ENCODE measurements around the gene PDCD7.

PDCD7 gene

DNA sequence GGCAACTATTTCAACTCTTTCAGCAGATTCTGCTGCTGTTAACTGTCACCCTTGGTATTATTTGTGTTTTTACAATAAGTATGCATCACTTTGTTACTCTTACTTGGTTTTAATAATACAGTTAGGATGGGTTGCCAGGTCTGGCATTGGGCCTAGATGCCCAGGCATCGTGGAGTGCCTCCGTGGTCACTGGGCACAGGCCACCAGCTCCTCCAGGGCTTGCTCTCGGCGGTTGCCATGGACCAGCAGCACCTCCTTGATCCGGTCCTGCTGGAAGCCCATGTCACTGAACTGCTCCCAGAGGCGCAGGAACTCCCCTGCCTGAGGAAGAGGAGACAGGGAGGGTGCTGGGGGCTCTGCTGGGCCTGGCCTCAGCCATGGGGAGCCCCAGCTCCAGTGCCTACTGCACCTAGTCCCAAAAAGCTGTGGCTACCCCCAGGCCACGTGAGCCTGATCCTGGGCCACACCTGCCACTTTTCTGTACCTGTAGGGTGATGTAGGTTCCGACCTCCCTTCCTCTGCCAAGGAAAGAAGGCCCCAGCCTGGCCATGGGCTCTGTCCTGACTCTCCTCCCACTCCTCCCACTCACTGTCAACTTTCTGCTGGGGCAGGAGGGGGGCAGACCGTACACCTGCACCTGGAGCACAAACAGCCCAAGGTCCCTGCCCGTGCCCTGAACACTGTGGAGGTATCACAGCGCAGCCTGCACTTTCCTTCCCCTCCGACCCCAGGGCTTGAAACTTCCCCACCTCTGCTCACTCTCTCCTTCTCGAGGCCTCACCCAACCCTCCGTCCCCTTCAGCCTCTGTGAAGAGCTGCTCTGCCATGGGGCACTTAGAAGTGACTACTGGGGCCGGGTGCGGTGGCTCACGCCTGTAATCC, 40.5 kb downstream of the PDCD7 start:
- no peak for DNase-seq (ENCODE audit: low read depth in 2 of 2, low spot score in 1 of 2)

DNA sequence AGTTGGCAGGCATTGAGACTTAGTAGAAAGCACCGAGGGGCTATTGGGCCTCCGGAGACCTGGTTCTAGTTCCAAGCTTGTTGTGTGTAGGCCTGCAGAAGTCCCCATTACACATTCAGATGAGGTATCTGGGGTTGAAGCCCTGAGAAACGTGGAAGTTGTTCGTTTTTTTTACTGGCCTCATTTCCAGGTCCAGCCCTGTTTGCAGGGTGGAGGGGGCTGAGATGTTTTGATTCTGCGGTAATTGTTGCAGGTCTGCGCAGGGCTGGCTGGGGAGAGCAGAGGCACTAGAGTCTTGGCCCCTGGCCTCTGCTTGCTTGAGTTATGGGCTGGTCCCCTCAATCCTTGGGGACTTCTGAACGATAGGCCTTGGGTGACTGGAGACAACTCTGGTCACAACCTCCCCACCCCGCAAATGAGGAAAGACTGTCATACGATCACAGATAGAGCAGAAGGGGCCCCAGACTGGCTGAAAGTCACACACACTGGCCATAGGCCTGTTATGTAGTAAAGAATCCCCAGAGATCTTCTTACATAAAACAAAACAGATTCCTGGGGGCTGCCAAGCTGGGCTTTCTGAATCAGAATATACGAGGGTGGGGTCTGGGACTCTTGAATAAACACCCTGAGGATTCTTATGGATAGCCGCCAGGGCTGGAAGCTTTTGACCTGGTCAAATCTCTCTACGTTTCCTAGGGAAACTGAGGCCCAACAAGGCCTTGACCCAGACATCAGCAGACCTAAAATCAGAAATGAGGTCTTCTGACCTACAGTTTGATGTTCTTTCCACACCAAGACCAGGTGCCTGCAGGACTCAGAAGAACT, 41.5 kb downstream of the PDCD7 start:
- DNase-seq (ENCODE audit: low read depth in 2 of 2, low spot score in 1 of 2), result no peak

DNA sequence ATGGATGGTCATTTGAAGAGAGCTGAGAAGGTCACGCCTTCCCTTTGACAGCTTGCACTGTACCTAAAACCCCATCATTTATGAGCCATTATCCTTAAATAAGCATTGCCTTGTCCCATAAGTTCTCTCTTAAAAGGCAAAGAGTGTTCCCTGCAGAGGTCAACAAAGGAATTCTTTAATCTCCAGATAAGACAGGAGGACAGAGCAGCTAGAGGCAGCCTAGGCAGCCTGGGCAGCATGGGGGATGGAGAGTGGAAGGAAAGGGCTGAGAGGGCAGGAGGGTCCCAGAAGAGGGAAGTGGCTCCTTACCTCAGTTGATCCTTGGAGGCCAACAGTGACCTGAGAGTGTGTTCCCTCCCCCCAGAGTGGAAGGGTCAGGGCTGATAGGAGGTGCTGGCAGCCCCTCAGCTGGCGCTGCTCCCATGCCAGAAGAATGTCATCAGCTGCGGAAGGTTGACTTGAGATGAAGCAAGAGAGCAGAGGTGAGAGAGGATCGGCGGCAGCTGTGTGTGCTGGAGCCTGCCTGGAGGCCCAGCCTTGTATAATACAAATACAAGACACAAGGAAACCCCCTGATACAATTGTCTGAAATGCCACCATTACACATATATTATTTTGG, 44.3 kb downstream of the PDCD7 start:
- DNase-seq (ENCODE audit: low read depth in 2 of 2, low spot score in 1 of 2), result no peak

DNA sequence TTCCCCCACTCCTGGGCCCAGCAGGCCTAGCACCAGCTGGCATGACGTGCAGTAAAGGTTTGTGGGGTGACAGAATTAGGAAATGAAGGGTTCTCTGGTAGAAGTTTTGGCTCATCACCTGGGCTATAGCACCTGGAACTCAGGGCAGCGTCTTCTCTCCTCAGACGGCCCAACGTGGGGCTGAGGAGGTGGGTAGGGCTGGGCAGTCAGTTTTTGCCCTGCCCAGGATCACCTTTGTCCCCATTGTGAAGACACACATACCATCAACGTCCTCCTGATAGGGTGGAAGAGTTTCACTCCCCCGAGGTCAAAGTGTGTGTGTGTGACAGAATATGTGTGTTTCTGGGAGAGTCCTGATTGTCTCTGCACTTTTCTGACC, 45.0 kb downstream of the PDCD7 start:
- DNase-seq (ENCODE audit: low read depth in 2 of 2, low spot score in 1 of 2), result no peak

DNA sequence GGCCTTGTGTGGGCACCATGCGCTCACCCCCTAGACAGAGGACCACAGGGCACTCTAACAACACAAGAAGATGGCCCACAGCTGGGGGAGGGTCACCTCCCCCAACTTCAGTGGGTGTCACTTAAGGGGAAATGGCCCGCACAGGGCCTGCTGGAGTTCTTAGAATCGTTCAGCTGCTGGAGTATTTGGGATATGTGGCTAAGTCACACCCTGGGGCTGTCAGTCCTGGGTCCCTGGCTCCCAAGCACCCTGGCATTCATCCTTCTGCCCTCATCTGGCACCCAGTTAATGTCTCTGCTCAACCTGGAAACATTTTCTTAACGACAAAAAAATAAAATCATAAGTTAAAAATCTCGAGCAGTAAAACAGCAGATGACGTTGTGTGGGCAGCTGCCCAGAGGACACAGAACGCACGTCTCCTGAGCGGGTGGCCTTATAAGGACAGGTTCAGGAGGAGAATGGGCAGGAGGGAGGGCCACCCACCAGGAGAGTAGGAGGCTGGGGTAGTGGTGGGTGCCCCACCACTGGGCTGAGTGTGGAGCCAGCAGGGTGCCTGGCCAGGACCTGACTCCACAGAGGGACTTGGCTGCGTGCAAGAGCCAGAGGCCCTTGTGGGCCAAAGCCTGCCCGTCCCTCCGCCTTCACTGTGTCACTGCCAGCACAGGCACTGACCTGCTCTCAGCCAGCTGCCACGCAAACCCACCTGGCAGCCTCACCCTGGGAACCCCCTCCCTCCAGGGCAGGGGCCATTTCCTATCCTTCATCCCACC, 45.5 kb downstream of the PDCD7 start:
- no peak for DNase-seq (ENCODE audit: low read depth in 2 of 2, low spot score in 1 of 2)

DNA sequence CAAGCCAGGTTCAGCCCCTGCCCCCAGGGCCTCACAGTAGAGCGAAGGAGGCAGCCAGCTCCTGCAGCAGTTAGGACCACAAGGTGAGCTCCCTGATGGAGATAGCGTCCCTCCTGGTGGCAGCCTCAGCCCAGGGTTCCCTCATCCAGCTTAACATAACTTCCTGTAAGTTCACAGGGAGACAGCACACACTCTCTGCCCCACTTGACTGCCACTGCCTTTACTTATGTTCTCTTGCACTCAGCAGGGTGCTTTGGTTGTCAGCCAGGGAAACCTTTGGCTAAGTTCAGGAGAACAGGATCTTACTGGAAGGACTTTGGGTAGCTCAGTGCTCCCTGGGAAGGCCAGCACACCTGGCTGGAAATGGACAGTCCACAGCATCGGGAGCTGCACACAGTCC, 46.2 kb downstream of the PDCD7 start:
- DNase-seq (ENCODE audit: low read depth in 2 of 2, low spot score in 1 of 2), result no peak

DNA sequence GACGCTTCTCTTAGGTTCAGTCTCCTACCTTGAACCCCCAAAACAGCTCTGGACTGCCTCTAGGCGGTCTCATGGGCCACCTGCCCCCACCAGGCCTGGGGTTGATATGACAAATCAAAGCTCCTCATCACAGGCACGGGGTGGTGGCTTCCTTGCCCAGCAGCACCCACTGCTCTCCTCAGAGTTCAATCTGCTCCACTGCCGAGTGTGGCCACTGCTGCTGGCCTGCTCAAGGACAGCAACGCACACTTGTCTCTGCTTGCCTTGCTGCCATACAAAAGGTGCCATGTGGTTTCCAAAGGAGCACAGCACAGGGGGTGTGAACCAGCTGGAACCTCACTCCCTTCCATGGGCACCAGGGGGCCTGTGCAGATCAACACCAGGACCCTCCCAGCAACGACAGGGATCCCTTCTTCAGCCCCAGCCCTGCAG, 46.9 kb downstream of the PDCD7 start:
- DNase-seq (ENCODE audit: low read depth in 2 of 2, low spot score in 1 of 2), result no peak

DNA sequence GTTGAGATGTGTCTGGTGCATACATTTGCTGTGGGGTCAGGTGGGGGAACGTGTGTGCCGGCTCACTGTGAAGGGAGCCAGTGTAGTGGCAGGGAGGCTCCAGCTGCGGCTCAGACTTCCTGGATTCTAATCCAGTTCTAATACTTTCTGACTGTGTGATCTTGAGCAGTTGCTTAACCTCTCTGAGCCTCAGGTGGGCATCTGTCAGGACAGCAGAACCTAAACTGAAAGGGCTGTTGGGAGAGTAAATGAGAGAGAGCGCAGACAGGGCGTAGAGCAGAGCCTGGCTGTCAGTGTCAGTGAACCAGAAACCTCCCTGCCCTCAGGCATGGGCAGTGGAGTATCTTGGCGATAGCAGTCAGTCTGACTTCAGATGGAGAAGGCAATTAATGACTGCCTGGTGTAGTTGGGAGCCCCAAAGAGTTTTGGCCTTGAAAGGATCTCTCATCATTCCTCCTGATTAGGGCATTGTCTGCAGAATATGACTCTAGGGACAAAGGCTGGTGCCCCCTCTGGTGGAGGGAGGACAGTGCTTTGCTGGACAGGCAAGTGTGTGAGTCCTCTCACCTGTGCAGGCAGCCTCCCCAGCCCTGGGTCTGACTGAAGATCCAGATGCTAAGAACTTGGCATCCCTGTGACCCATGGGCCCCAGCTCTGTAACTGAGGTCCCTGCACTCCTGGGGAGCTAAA, 47.5 kb downstream of the PDCD7 start:
- no peak for DNase-seq (ENCODE audit: low read depth in 2 of 2, low spot score in 1 of 2)

DNA sequence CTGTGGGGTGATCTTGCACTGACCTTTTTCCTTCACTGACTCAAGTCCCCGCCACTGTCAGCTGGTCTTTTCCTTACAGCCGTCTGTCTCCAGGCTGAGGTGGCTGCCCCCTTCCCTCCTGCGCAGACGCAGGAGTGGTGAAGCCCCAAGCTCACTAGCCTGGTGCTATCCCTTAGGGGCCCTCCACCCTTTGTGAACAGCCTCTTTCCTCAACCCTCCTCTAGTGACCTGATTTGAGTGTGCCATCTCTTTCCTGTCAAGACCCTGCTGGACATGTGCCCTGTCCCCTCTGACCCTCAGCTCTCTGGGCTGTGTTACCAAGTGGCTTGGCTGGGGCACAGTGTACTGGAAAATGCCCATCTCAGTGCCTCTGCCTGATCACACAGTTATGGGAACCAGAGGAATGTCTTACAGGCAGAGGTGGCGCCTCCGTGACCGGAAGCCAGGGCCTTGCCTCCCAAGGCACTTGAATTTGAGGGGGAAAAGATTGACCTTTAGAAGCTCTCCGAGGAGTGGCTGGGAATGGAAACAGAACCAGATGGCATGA, 48.3 kb downstream of the PDCD7 start:
- no peak for DNase-seq (ENCODE audit: low read depth in 2 of 2, low spot score in 1 of 2)

DNA sequence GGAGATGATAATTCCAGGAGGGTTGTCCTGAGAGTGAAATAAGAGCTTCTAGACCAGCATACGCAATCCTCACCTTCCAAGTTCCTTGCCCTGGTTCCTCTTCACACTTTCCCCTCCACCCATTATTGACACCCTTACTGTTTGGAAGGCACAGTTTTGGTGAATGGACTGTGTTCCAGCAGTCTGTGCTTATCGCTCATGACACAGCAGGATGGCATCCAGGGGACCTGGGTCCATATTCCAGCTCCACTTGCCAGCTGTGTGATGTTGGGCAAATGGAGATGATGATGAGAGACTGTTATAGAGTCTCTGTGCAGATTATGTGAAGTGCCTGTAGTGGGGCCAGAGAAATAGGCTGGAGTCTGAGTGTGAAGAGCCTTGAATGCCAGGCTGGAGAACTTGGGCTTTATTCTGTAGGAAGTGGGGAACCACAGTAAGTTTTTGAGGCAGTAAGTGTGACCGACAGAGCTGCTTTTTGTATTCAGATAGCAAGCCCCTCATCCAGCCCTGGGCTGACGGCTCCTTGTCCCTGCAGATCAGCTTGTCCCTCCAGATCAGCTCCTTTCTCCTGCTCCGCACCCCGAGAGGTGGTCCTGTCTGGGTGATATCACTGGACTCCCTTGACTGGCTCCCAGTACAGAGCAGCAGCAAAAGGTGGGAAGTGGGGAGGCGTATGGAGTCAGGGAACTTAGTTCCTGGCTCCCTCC, 49.0 kb downstream of the PDCD7 start:
- DNase-seq (ENCODE audit: low read depth in 2 of 2, low spot score in 1 of 2), result no peak

DNA sequence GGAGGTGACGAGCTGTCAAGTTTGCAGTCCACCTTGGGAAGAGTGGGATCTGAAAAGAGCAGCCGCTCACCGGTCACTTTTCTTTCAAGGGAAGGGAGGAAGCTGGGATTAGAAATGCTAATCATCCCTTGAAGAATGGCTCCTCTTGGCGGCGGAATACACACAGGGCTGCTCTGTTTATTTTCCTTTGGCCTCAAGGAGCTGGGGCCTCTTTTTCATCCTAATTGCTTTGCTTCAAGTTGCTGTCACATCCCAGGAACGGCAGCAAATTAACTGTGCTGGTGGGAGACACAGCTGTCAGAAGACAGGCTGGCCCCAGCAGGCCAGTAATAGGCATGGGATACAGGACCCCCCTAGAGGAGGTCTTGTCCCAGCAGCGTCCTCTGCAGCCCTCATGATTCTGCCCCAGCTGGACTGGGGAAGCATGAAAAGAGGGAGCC, 50.3 kb downstream of the PDCD7 start:
- no peak for DNase-seq (ENCODE audit: low read depth in 2 of 2, low spot score in 1 of 2)

DNA sequence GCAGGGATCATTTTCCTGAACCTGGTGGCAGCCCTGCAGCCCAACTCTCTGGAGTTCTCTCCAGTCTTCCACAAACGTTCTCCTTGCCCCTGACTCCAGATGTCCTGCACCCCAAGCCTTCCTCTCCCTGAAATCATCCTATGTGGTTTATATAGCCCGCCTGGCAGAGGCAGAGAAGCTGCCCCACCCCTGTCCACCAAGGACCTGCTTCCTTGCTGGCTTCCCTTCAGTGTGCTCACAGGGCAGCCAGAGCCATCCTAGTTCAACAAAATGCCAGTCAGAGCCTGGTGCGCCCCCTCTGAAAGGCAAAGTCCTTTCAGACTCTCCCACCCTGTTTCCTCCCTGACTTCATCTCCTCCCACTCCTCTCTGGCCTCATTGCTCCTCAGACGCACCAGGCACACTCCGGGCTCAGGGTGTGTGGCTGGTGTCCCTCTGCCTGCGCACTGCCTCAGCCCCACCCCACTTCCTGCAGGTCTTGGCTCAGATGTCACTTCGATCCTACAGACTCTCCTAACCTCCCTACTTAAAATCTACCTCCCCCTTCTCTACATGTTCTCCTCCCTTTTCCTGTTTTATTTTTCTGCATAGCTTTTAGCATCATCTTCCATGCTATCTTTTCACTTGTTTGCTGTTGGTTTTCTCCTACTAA, 51.2 kb downstream of the PDCD7 start:
- no peak for DNase-seq (ENCODE audit: low read depth in 2 of 2, low spot score in 1 of 2)

DNA sequence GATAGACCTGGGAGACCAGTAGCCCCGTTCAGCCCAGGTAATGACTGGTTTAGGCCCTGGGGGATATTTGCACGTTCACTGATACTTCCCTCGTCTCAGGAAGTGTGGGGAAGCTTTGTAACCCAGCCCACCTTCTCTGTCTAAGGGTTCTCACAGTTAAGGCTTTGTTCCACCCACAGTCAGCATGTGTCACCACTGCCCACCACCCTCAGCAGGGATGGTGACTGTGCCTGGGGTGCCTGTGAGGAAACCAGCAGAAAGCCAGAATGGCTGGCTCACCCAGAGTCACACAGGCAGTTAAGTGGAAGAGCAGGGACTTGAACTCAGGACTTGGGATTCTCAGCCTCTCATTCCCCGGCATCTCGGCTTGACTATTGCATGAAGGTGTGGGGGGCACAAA, 51.9 kb downstream of the PDCD7 start:
- no peak for DNase-seq (ENCODE audit: low read depth in 2 of 2, low spot score in 1 of 2)

DNA sequence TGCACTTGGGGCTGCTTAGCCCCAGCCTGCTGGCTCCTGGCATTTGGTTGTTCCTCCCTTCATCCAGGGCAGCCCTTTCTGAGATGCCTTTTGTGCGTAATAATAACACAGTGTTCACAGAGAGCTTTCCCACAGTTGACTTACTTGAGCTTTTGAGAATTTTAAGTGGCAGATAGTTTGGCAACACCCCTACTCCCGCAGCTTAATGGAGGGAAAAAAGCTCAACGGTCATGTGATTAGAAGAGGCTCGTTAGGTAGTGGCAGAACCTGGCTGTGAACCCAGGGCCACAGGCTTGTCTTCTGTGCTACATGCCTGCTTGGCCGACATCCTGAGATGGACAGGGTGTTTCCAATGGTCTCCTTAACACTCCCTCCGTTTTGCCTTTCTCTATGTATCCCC, 52.3 kb downstream of the PDCD7 start:
- no peak for DNase-seq (ENCODE audit: low read depth in 2 of 2, low spot score in 1 of 2)

DNA sequence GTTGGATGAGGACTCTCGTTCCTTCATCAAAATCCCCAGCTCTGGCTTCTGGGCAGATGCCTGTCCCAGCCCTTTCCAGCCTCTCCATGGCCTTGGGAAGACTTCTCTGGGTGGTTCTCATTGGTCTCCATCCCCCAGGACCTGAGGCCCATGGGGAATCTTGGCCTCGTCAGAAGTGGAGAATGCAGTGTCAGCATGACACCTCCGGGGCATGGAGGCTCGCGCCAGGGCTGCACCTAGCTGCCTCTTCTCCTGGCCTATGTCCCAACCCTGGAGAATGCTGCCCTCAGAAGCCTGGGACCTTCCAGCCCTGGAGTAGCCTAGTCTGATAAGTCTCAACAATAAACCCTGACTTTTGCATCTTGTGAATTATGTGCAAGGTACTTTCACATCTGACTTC, 54.0 kb downstream of the PDCD7 start:
- no peak for DNase-seq (ENCODE audit: low read depth in 2 of 2, low spot score in 1 of 2)

DNA sequence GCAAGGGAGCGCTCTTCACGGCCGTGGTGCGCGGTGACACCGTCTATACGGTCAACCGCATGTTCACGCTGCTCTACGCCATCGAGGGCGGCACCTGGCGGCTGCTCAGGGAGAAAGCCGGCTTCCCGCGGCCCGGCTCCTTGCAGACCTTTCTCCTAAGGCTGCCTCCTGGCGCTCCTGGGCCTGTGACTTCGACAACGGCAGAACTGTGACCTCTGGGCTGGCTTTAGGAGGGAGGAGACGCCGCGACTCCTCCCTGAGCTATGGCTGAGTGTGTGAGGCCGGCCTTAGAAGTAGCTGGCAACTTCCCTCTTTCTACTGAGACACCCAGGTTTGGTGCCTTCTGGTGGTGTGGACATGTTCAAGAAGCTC, 55.6 kb downstream of the PDCD7 start:
- DNase-seq (ENCODE audit: low read depth in 2 of 2, low spot score in 1 of 2), result peak in 1 of 2 donors; percentile 12

DNA sequence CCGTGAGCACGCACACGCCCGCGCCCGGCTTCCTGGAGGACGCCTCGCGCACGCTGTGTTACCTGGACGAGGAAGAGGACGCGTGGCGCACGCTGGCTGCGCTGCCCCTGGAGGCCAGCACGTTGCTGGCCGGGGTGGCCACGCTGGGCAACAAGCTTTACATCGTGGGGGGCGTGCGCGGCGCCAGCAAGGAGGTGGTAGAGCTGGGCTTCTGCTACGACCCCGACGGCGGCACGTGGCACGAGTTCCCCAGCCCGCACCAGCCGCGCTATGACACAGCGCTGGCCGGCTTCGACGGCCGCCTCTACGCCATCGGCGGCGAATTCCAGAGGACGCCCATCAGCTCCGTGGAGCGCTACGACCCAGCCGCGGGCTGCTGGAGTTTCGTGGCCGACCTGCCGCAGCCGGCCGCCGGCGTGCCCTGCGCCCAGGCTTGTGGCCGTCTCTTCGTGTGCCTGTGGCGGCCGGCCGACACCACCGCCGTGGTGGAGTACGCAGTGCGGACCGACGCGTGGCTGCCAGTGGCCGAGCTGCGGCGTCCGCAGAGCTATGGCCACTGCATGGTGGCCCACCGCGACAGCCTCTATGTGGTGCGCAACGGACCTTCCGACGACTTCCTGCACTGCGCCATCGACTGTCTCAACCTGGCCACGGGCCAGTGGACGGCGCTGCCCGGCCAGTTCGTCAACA, 56.2 kb downstream of the PDCD7 start:
- no peak for DNase-seq (ENCODE audit: low read depth in 2 of 2, low spot score in 1 of 2)

DNA sequence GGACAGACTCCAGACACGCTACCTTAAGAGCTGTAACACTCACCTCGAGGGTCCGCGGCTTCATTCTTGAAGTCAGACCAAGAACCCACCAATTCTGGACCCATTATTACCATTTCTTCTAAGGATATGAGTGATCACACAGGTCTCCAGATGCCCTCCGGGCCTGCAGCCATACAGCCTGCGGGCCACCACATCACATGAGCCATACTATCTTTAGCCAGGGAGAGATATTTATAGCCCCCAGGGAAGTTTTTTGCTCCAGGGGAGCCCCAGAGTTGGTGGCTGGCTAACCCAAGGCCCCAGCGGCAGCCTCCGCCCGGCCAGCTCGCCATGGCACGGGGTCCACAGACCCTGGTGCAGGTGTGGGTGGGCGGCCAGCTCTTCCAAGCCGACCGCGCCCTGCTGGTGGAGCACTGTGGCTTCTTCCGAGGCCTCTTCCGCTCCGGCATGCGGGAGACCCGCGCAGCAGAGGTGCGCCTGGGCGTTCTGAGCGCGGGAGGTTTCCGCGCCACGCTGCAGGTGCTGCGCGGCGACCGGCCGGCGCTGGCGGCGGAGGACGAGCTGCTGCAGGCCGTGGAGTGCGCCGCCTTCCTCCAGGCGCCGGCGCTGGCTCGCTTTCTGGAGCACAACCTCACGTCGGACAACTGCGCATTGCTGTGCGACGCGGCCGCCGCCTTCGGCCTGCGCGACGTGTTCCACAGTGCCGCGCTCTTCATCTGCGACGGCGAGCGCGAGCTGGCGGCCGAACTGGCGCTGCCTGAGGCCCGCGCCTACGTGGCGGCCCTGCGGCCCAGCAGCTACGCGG, 56.9 kb downstream of the PDCD7 start, which contains the start of gene KBTBD13:
TSS of gene KBTBD13 (plus strand) at position 261 of the 805 bp plus-strand sequence. CDS start at position 331, 70 bp downstream.
- no peak for DNase-seq (ENCODE audit: low read depth in 2 of 2, low spot score in 1 of 2)
